ENCODE data around the gene RFTN2. TPM values are rescaled to one million over a fixed set of nuclear protein-coding genes. Genes with fewer than 3 reads are reported as not detected.

RFTN2 gene
- total RNA-seq, 2 donors from 2014 or later: 0.55 TPM

DNA sequence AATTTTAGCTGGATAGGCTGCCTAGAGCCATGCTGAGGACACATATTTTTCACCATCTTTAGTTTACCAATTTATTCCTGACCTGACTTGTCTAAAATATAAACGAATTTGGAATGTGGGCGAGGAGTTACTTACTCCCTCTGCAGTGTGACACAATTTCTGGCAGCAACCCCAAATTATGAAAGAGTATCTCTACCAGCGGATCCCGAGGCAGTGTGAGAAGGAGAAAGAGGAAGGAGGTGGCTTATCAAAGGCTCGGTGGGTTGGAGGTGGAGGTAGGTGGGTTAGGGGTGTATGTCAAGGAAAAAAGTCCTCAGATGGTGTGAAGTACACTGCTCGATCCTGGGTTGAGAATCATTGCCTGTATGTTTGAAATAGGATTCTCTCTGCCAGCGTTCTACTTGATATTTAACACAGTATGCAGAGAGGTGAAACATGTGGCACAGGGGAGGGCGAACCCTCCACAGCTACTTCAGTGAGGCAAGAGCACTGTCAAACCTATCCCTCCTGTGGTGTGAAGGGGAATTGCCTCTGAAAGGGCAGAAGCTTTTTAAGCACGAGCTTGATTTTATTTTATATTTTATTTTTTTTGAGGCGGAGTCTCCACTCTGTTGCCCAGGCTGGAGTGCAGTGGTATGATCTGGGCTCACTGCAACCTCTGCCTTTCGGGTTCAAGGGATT, 76.0 kb downstream of the RFTN2 start:
- Histone ChIP-seq H3K27ac (ENCODE audit: low read depth, low read length) (no peak overlapping the region), H3K4me1 (ENCODE audit: control insufficient read depth, insufficient read depth, low read length) (no peaks in the 10 kb centered on the region), H3K9me3 (ENCODE audit: control insufficient read depth, low read length) (peaks cover 12% of the 10 kb centered on the region), H3K36me3 (ENCODE audit: control insufficient read depth, insufficient read depth, low read length) (no peaks in the 10 kb centered on the region), H3K9ac (ENCODE audit: extremely low read depth, low read length, poor library complexity, severe bottlenecking) (no peak overlapping the region), H3K27me3 (ENCODE audit: control insufficient read depth, insufficient read depth, low read length, poor library complexity, severe bottlenecking) (no peaks in the 10 kb centered on the region), H3K4me3 (ENCODE audit: low read length) (no peak overlapping the region)
- Mint-ChIP-seq H3K4me3 (no peak overlapping the region), H3K9me3 (peaks cover 7% of the 10 kb centered on the region), H3K36me3 (ENCODE audit: low read depth) (peaks cover 6% of the 10 kb centered on the region), H3K27ac (no peak overlapping the region), H3K4me1 (no peaks in the 10 kb centered on the region), H3K27me3 (ENCODE audit: insufficient read depth) (no peaks in the 10 kb centered on the region)
- WGBS, 2 experiments (ENCODE audit: insufficient coverage in 1 of 2, insufficient read length in 1 of 2): 86 to 90% methylated on average over 6 to 11 of the region's 11 CpGs
- TF ChIP-seq, protein P1, sequence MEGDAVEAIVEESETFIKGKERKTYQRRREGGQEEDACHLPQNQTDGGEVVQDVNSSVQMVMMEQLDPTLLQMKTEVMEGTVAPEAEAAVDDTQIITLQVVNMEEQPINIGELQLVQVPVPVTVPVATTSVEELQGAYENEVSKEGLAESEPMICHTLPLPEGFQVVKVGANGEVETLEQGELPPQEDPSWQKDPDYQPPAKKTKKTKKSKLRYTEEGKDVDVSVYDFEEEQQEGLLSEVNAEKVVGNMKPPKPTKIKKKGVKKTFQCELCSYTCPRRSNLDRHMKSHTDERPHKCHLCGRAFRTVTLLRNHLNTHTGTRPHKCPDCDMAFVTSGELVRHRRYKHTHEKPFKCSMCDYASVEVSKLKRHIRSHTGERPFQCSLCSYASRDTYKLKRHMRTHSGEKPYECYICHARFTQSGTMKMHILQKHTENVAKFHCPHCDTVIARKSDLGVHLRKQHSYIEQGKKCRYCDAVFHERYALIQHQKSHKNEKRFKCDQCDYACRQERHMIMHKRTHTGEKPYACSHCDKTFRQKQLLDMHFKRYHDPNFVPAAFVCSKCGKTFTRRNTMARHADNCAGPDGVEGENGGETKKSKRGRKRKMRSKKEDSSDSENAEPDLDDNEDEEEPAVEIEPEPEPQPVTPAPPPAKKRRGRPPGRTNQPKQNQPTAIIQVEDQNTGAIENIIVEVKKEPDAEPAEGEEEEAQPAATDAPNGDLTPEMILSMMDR (conservative IDR thresholded peaks at IDR 0.05): peak; percentile 79
- peak; percentile 70 for DNase-seq

DNA sequence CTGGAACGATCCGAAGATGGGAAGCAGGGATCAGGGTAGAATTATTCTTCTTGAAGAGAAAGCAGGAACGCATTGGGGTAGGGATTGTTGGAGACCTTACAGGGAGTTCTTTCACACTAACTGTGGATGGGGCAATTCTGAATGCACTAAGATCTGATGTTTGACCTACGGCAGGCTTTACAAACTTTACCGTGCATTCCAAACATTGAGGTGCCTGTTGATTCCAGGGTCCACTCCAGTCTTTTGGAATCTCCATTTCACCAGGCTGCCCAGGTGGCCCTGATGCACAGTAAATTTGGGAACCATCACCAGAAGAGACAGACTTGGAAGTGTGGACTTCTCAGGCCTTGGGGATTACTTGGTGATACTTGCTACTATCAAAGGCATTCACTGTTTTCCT, 76.9 kb downstream of the RFTN2 start:
- H3K27me3 ChIP-seq (ENCODE audit: control insufficient read depth, insufficient read depth, low read length, poor library complexity, severe bottlenecking): no peaks in the 10 kb centered on the region
- no peaks in the 10 kb centered on the region for H3K36me3 ChIP-seq (ENCODE audit: control insufficient read depth, insufficient read depth, low read length)
- Mint-ChIP-seq H3K4me3 (no peak overlapping the region), H3K4me1 (no peaks in the 10 kb centered on the region), H3K9me3 (peaks cover 7% of the 10 kb centered on the region), H3K36me3 (ENCODE audit: low read depth) (peaks cover 6% of the 10 kb centered on the region), H3K27ac (no peak overlapping the region), H3K27me3 (ENCODE audit: insufficient read depth) (no peaks in the 10 kb centered on the region)
- no peaks in the 10 kb centered on the region for H3K4me1 ChIP-seq (ENCODE audit: control insufficient read depth, insufficient read depth, low read length)
- H3K9ac ChIP-seq (ENCODE audit: extremely low read depth, low read length, poor library complexity, severe bottlenecking): no peak overlapping the region
- H3K27ac ChIP-seq (ENCODE audit: low read depth, low read length): no peak overlapping the region
- peaks cover 12% of the 10 kb centered on the region for H3K9me3 ChIP-seq (ENCODE audit: control insufficient read depth, low read length)
- 95% methylated on average over 5 of the region's 5 CpGs for WGBS, 2 experiments (ENCODE audit: insufficient coverage in 1 of 2, insufficient read length in 1 of 2)
- no peak for DNase-seq
- TF ChIP-seq, protein P1 (conservative IDR thresholded peaks at IDR 0.05): no peak
- H3K4me3 ChIP-seq (ENCODE audit: low read length): no peak overlapping the region

DNA sequence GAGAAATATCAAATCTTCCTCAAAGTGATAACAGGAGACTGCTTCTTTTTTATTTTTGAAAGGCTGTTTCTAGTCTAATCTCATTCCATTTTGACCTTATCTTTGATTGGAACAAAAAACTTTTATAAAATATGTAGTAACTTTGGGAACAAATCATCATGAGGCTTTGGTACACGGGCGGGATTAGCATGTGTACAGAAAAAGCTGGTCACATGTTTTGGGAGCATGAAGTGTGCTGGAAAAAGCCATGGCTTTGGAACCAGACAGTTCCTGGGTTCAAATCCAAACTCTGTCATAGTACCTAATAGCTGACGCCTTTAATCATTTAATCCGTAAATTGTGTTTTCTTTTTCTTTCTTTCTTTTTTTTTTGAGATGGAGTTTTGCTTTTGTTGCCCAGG, 78.2 kb downstream of the RFTN2 start:
- Mint-ChIP-seq H3K27me3 (ENCODE audit: insufficient read depth) (no peaks in the 10 kb centered on the region), H3K4me3 (no peak overlapping the region), H3K27ac (no peak overlapping the region), H3K4me1 (no peaks in the 10 kb centered on the region), H3K9me3 (peaks cover 7% of the 10 kb centered on the region), H3K36me3 (ENCODE audit: low read depth) (peaks cover 6% of the 10 kb centered on the region)
- H3K36me3 ChIP-seq (ENCODE audit: control insufficient read depth, insufficient read depth, low read length): no peaks in the 10 kb centered on the region
- no peaks in the 10 kb centered on the region for H3K27me3 ChIP-seq (ENCODE audit: control insufficient read depth, insufficient read depth, low read length, poor library complexity, severe bottlenecking)
- H3K9ac ChIP-seq (ENCODE audit: extremely low read depth, low read length, poor library complexity, severe bottlenecking): no peak overlapping the region
- no peak overlapping the region for H3K4me3 ChIP-seq (ENCODE audit: low read length)
- H3K27ac ChIP-seq (ENCODE audit: low read depth, low read length): peak overlapping the region; percentile 66
- WGBS, 2 experiments (ENCODE audit: insufficient coverage in 1 of 2, insufficient read length in 1 of 2): 83 to 93% methylated on average over 2 to 4 of the region's 4 CpGs
- peaks cover 12% of the 10 kb centered on the region for H3K9me3 ChIP-seq (ENCODE audit: control insufficient read depth, low read length)
- no peaks in the 10 kb centered on the region for H3K4me1 ChIP-seq (ENCODE audit: control insufficient read depth, insufficient read depth, low read length)
- DNase-seq: no peak
- TF ChIP-seq, protein P1 (conservative IDR thresholded peaks at IDR 0.05): no peak

All from endodermal cell (in vitro differentiated cells).